Adipose tissue (tissue), 3 donors: ENCODE data around the gene MATN1. TPM values are rescaled to one million over a fixed set of nuclear protein-coding genes. Genes with fewer than 3 reads are reported as not detected.

Source experiments
- H3K27ac ChIP-seq: one replicate; pipeline ENCODE4 v1.5.1; 2013; ENCODE audit warnings: low read depth, low read length
- WGBS, 3 donors: extraction: QIAGEN DNeasy Blood & Tissue Kit; methylation state at CpG; one replicate each; pipeline ENCODE4 v1.1.7; 2013; 5-methylcytosine and 5-hydroxymethylcytosine counted together
- polyA plus RNA-seq, 3 donors: library from polyadenylated mRNA; stranded (reverse); fragments of 200-250 nt; gene quantifications; one replicate each; pipeline ENCODE4 v1.2.3, GENCODE V29; 2013
- donor health status: healthy with polysubstance abuse.
- donor health status: Bipolar disorder and iron deficiency.
- donor health status: healthy.

MATN1 gene
- polyA plus RNA-seq, 3 donors = 0.09 to 0.21 TPM; not detected in 1

DNA sequence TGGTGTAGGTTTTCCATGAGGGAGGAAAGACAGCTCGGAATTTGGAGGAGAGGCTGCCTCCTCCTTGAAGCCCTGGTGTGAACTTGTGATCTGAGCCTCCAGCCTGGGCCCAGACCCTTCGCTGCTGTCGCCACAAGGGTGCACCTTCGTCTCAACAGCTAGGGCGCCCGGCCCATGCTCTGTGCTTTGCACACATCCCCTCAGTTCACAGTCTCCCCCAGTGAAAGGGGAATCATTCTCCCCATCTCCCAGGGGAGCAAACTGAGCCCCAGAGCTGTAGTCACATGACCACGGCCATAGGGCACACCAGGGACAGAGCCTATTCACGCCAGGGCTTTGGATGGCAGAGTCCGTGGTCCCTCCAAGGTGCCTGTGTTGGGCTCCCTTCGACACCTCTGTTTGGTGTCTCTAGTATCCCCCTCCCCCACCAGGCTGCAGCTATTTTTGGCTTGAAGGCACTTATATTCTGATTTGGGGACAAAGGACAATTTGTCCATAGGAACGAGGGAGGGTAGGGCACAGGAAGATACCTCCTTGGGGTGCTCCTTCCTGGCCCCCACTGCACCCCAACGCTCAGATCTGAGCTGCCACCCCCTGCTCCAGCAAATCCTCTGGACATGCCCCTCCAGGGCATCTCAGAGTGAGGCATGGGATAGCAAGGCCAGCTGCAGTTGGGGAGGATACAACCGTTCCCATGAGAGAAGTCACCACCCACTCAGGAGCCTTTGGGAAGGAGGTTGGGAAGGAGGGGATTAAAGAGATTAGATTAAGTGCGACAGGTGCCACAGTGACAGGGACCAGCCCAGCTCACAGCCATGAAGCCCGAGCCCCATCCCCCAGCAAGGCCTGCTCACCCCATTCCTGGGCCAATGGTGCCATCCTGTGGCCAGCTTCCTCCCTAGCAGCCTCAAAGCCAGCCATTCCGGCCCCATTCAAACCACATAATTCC, 15.7 kb downstream of the MATN1 start:
- 46 to 62% (median 57%) methylated on average over 16 of the region's 16 CpGs for WGBS, 3 donors

DNA sequence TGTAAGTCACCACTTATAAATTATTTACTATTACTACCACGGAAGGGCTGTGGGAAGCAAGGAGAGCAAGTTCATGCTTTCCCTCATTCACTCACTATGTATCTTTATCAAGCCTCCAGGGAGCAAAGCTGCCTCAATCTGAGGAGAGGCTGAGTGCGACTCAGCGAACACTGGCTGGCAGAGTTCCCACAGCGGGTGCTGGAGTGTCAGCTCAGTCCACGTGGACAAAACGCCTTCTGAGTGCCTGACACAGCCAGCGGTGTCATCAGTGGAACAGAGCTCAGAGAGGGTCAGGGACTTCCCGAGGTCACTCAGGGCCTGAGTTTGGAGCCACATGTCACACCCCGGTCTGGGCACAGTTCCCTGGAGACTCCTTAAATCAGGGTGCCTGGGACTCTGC, 16.9 kb downstream of the MATN1 start:
- H3K27ac ChIP-seq = no peak overlapping the region
- WGBS, 3 donors = 20 to 29% (median 29%) methylated on average over 9 of the region's 9 CpGs

More for the DNA sequence above, 15.7 kb downstream of the MATN1 start:
- H3K27ac ChIP-seq = no peak overlapping the region

DNA sequence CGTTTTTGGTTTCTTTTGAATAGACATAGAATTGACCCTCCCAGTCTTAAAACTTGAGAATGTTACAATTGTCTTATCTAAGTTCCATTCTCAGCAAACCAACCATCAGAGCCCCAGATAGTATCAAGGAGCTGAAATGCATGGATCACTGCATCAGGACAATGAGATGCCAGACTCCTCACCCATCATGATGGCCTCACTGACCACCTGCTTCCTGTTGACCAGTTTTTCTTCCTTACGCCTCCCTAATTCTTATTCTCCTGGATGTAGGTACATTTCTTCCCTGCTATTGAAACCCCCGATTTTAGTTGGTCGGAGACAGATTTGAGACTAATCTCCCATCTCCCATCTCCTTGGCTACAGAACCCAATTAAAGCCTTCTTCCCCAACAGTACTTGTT, 17.7 kb downstream of the MATN1 start:
- WGBS, 3 donors = 58 to 78% (median 71%) methylated on average over 4 of the region's 4 CpGs
- no peak overlapping the region for H3K27ac ChIP-seq

DNA sequence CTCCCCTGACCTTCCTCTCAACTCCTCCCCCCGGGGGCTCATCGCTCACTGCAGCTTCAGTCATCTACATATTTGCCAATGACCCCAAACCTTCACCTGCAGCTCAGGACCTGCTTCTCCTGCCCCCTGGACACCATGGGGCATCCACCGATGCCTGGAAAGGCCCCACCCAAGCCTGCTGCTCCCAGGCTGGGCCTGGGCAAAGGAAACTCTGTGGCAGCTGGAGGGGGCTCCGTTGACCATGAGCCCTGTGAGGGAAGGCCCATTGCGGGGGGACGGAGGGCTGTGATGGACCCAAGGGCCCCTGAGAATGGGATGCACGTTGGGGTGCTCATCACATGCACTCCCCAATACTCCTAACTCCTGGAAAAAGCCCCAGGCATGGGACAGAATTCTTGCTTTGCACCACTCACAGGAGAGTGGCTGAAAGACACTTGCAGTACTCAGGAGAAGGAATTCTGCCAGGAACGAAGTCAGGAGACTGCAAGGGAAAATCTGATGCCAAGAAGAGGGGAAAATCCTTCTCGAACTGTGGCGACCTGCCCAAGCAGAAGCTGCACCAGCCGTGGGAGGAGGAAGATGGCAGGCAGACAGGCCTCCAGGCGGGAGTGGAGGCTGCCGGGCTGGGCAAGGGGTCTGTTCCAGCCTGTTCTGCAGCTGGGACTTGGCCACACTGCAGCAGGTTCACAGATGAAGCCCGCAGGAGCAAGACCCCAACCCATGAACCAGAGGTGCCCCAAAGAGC, 18.4 kb downstream of the MATN1 start:
- no peak overlapping the region for H3K27ac ChIP-seq

DNA sequence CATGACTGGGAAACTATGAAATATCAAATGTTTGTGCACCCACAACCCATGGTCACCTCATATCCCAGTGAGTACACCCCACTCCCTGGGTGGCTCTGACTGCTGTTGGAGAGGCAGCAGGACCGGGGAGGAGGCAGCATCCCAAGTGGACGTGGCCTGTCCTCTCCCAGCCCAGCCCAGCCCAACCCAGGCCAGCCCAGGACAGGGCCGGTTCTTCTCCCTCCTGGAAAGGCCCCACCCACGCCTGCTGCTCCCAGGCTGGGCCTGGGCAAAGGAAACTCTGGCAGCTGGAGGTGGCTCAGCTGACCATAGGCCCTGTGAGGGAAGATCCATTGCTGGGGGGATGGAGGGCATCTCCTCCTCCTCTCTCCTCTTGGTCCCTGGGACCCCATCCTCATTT, 19.1 kb downstream of the MATN1 start:
- WGBS, 3 donors = 50 to 67% (median 67%) methylated on average over 4 of the region's 4 CpGs

More for the DNA sequence above, 18.4 kb downstream of the MATN1 start:
- 67 to 74% (median 73%) methylated on average over 14 of the region's 14 CpGs for WGBS, 3 donors

DNA sequence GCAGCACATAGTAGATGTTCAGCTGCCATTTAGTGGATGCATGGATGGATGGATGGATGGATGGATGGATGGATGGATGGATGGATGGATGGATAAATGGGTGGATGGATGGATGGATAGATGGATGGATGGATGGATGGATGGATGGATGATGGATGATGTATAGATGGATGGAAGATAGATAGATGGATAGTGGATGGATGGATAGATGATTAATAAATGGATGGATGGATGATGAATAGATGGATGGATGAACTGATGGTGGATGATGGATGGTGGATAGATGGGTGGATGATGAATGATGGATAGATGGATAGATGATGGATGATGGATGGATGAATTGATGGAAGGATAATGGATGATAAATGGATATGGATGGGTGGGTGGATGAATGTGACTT, 20.6 kb downstream of the MATN1 start:
- no peak overlapping the region for H3K27ac ChIP-seq

More for the DNA sequence above, 19.1 kb downstream of the MATN1 start:
- no peak overlapping the region for H3K27ac ChIP-seq

DNA sequence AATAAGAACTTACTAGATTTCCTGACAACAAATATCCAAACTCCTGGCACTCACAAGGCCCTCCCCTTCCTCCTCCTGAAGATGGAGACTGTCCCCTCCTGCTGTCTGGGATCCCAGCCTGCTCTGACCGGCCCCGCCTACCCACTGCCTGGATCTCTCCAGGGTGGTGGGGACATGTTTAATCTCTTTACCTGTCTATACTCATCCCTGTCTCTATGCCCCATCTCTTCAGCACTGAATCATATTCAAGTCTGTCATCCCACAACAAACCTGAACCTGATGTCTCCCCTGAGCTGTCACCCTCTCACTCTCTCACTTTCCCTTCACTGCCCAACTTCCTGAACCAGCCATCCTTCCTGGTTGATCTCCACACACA, 22.1 kb downstream of the MATN1 start:
- H3K27ac ChIP-seq = no peak overlapping the region
- WGBS, 3 donors = 78 to 90% (median 84%) methylated on average over 2 of the region's 2 CpGs

DNA sequence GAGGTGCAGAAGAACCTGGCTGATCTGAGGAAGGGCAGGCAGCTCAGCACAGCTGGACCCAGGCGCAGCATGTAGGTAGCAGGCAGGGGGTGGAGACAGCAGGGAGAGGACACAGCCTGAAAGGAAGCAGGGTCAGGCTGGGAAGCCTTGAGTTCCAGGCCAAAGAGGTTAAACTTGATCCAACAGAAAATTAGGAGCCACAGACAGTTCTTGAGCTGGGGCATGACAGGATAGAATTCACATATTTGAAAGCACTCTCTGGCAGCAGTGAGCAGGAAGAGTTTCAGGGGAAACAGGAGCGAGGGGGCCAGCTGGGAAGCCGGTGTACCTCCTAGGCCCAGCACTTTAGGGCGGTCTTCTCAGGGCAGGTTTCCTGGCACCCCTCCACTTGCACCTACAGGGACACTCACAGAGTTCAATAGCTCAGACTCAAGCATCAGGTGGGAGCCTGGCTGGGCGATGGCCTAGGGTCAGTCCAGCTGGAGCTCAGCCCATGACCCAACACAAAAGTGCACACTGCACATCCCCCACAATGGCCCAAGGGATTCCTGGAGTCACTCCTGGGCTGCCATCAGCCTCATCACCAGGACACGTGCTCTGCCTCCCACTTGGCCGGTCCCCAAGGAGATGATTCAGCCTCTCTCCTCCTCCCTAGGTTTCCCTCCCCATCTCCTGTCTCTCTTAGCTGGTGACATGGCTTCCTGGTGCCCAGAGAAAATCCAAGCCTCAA, 22.7 kb downstream of the MATN1 start:
- no peak overlapping the region for H3K27ac ChIP-seq

DNA sequence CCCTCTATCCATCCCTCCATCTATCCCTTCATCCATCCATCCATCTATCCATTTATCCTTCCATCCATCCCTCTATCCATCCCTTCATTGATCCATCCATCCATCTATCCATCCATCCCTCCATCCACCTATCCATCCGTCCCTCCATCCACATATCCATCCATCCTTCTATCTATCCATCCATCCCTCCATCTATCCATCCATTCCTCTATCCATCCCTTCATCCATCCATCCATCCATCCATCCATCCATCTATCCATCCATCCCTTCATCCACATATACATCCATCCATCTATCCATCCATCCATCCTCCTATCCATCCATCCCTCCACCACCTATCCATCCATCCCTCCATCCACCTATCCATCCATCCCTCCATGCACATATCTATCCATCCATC, 23.6 kb downstream of the MATN1 start:
- 84 to 94% (median 85%) methylated on average over 1 of the region's 1 CpG for WGBS, 3 donors
- no peak overlapping the region for H3K27ac ChIP-seq

More for the DNA sequence above, 22.7 kb downstream of the MATN1 start:
- WGBS, 3 donors = 68 to 83% (median 77%) methylated on average over 7 of the region's 7 CpGs

DNA sequence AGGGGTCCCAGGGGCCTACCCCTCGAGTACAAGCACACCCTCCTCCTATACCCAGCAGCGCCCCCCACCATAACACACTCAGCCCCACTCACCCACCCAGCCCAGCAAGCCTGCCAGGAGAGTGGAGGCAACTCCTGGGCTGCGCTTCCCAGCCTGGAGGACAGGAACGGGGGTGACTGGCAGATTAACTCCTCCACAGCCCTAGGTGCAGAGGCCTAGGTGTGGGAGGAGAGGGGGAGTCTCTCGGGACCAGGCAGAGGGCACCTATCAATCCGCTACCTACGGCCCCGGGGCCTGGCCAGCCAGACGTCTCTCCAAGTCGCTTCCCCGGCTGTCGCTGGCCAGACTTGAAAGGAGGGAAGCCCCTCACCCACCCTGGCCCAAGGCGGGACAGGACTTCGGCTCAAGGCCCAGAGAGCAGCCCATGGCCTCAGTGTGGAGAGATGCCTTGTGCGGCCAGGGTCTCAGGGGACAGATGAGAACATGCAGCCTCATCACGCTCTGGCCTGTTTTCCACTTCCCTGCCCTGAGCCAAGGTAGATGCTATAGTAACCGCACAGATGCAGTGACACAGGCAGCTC, 24.9 kb downstream of the MATN1 start:
- no peak overlapping the region for H3K27ac ChIP-seq
- WGBS, 3 donors = 61 to 80% (median 65%) methylated on average over 17 of the region's 17 CpGs

DNA sequence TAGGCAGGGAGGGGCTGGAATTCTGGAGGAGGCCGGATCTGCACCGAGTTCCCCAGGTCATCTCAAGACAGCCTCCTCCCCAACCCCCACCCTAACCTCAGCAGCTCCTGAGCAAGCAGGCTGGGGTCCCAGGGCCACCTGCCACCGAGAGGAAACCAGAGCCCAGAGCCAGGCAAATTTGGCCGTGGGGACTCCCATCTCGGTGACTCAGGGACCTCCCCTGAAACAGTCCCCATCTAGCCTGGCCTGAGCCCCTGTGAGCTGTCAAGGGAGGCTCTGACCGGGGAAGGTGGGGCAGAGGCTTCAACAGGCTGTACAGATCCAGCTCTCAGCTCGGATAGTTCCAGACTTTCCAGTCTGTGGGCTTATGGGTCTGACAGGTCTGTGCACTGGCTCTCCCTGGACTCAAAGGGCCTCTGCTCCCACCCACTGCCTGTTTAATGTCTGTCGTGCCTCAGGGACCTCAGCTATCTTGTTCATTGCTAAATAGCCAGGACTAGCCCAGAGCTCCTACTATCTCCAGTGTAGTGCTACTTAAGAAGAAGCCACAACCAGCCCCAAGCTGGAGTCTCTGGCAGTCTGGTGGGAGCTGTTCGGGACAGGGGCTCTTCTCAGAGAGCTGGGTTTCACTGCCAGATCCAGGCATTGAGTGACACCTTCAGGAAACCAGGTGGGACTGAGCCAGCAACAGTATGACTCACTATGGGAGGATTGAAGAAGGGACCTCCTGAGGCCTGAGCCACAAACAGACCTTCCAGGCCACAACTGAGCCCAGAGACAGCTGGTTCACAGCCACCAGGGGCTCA, 25.6 kb downstream of the MATN1 start:
- 40 to 71% (median 60%) methylated on average over 9 of the region's 9 CpGs for WGBS, 3 donors
- H3K27ac ChIP-seq = no peak overlapping the region

DNA sequence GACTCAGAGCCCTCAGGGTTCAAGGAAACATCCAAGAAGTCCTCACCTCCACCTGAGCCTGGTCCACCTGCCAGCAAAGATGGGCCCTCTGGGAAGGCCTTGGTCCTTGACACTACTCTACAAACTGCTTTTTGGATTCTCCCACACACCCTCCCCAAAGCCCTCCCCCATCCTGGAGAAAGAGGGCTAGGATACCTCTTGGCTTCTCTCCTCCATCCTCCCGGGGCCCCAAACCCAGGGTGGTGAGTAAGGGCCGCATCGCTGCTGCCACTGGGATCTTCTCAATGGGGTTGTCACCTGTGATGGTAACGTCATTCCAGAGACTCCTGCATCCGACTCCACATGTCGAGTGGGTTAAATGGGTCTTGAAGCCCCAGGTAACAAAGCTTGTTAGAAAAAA, 26.6 kb downstream of the MATN1 start:
- 92 to 96% (median 93%) methylated on average over 6 of the region's 6 CpGs for whole genome bisulfite sequencing, 3 donors
- H3K27ac ChIP-seq = no peak overlapping the region

DNA sequence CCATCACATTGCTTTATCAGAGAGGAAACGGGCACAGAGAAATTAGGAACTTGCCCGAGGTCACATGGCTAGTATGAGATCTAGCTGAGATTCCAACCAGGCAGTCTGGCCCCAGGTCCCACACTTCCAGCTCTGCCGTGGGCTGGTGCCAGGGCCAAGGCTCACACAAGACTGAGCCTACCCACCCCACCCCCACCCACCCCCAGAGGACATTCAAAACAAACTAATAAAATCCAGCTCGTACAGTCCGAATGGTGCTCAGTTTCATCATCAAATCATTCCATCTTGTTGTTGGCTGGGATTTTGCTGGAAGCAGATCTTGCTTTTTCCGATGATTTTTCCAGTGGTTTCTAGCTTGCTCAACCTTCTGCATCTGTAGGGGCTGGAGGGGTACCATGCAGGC, 27.9 kb downstream of the MATN1 start:
- 38 to 66% (median 46%) methylated on average over 6 of the region's 6 CpGs for WGBS, 3 donors
- H3K27ac ChIP-seq = no peak overlapping the region

DNA sequence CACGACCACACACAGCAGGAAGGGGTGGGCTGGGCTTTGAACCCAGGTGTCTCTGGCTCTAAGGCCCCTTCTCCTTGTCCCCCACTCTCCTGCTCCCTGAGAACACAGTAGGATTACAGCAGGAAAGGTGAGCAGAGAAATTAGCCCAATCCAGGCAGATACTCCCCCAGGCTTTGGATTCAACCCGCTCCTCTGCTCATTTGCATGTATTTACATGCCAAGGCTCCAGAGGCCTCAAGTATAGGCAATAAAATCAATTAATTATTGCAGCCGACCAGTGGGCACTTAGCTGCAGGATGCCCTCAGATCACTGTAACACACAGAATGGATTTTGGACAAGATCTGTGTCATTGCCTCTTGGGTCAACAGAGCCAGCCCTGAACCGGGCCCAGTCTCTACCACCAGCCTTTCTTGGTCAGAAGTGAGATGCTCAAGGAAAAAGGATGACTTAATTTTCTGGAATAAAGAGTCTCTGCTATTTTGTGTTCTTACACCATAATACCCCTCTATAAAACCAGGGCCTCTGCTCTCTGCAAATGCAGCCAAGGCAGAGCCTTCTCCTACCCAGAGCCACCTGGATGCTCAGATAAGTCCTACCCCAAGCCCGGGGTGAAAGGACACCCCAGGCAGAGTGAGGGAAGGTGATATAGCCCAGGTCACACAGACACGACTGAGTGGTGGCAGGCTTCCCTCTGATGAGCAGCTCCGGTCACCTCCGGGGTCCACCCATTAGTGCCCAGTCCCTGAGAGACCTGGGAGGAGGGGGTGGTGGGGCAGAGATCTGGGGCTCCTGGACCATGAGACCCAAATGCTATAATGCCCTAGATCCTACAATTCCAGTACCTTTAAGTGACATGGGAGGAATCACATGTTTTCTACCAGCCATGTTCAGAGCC, 28.9 kb downstream of the MATN1 start:
- 71 to 82% (median 80%) methylated on average over 8 of the region's 8 CpGs for WGBS, 3 donors
- H3K27ac ChIP-seq = no peak overlapping the region

DNA sequence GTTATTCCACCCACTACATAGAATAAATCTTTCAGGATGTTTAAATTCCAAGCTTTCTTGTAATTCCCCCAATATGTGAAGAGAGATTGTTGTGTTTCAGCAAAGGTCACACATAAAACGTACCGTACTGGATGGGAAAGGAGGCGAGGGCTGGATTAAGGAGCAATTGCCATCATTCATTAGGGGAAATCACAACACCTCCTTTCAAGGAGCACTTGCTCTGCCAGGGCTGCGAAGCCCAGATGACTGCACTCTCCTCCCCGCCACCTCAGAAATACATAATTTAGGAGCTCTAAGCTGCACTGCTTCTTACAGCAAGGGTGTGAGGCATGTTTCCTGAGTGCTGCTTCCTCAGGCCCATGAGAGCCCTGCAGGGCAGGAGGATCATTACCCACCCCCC, 29.6 kb downstream of the MATN1 start:
- WGBS, 3 donors = 70 to 92% (median 92%) methylated on average over 5 of the region's 5 CpGs
- no peak overlapping the region for H3K27ac ChIP-seq

DNA sequence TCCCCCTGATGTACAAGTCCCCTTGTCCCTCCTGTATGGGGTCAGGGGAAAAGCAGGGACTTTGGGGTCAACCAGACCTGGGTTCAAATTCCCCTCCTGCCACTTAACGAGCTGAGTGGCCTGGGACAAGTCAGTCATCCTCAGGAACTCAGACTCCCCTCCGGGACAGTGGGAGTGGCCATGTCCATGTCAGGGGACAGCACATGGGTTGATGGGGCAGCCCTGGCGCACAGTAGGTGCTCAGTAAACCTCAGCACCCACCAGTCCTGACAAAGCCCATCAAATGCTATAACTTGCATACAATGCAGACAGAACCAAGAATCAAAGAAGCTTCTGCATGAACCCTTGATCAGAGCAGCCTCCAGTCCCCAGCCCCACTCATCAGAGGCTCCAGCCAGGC, 30.0 kb downstream of the MATN1 start:
- WGBS, 3 donors = 71 to 87% (median 74%) methylated on average over 3 of the region's 3 CpGs
- no peak overlapping the region for H3K27ac ChIP-seq

DNA sequence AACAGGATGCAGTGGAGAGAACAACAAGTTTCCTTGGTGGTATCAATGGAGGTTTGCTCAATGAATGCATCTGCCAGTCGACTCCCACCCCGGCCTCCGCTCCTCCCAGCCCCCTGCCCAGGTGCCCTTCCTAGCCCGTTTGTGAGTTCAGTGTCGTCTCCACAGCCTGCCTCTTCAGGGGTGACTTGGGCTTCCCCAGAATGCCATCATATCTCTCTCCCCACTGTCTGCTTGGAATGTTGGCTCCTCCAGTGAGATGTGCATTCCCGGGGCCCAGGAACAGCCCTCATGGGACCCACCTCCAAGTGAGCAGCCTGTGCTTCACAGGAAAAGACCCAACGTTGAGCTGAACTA, 30.5 kb downstream of the MATN1 start:
- WGBS, 3 donors = 66 to 79% (median 73%) methylated on average over 7 of the region's 7 CpGs
- H3K27ac ChIP-seq = no peak overlapping the region
